Suppressor macrophage (primary cell): Measurements from ENCODE around the gene HUS1B.

ENCODE experiments used
- DNase-seq, 4 experiments: peaks; one replicate each; pipeline ENCODE4 v3.0.0-alpha.2; 2020 to 2022

Gene HUS1B

GRCh38 chr6:620950-621349 is 36.0 kb downstream of the HUS1B start:
- no peak for DNase-seq

GRCh38 chr6:620166-620565 is 36.7 kb downstream of the HUS1B start:
- no peak for DNase-seq

- DNase-seq: no peak
Measured at GRCh38 chr6:617456-618100, 39.3 kb downstream of the HUS1B start.

- no peak for DNase-seq
Measured at GRCh38 chr6:613981-614380, 42.9 kb downstream of the HUS1B start.

- DNase-seq: no peak
Measured at GRCh38 chr6:611928-612327, 45.0 kb downstream of the HUS1B start.

GRCh38 chr6:610882-611281 is 46.0 kb downstream of the HUS1B start:
- DNase-seq: peak; percentile 9 to 79 (median 47)

- no peak for DNase-seq
Measured at GRCh38 chr6:609905-610304, 47.0 kb downstream of the HUS1B start.

- no peak for DNase-seq
Measured at GRCh38 chr6:606829-607379, 50.0 kb downstream of the HUS1B start.
